CD4-positive, alpha-beta T cell treated with Interleukin-17A for 4 hours (primary cell): Measurements from ENCODE around the gene CIART.
"Not testable (repeated sequence)": the region's sequence is repeated elsewhere in the genome, so short reads cannot be mapped to it uniquely, and the experiment has no call there.

Experiments used
- DNase-seq: peaks from one replicate; pipeline ENCODE4 v3.0.0-alpha.2; 2020; ENCODE audit warnings: mixed read lengths

The CIART gene, protein sequence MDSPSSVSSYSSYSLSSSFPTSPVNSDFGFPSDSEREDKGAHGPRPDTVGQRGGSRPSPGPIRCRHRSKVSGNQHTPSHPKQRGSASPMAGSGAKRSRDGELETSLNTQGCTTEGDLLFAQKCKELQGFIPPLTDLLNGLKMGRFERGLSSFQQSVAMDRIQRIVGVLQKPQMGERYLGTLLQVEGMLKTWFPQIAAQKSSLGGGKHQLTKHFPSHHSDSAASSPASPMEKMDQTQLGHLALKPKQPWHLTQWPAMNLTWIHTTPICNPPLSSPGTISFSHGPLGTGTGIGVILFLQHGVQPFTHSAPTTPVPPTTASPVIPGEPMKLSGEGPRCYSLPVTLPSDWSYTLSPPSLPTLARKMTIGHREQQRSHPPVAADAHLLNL

DNA sequence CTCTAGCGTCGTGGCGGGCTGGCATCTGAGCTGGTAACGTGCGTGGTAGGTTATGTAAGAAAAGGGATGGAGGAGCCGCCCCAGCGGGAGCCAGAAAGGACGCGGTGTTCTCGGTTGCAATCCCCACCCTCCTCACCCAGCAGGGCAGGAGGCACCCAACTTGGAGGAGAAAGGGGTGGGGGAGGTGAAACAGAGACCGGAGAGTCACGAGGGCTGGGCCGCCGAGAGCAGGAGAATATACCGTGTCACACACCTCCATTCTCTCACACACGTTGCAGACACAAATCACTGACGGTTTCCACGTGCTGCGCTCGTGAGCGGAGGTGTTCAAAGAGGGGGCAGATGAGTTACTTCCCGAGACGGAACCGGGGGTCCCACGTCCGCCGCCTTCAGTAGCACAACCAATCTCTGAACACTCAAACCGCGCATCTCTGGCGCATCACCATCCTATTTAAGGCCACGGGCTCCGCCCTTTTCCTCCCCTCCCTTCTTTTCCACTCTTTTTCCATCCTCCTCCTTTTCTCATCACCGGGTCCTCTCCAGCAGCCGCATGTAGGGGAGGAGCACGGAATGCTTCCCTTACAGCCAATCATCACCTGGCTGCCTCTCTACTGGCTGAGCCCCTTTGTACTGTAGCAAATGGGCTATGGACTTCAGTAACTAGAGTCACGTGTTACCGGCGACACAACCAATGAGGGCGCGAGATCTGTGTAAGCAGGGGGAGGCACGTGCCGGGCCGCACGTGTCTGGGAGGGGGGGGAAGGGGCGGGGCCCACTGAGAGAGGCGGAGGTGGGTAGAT, at the start of gene CIART:
TSS of gene CIART (plus strand) at position 797 of the 800 bp plus-strand sequence. CDS start 714 bp downstream, outside the sequence.
- DNase-seq = peak; percentile 86

DNA sequence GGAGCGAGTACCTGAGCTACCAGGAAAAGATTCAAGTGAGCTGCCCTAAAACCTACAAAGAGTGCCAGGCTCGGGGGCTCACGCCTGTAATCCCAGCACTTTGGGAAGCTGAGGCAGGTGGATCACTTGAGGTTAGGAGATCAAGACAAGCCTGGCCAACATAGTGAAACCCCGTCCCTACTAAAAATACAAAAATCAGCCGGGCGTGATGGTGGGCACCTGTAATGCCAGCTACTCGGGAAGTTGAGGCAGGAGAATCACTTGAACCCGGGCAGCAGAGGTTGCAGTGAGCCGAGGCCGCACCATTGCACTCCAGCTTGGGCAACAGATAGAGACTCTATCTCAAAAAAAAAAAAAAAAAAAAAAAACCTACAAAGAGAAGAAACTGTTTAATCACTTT, 49.4 kb upstream of the CIART start:
- not testable (repeated sequence) for DNase-seq

DNA sequence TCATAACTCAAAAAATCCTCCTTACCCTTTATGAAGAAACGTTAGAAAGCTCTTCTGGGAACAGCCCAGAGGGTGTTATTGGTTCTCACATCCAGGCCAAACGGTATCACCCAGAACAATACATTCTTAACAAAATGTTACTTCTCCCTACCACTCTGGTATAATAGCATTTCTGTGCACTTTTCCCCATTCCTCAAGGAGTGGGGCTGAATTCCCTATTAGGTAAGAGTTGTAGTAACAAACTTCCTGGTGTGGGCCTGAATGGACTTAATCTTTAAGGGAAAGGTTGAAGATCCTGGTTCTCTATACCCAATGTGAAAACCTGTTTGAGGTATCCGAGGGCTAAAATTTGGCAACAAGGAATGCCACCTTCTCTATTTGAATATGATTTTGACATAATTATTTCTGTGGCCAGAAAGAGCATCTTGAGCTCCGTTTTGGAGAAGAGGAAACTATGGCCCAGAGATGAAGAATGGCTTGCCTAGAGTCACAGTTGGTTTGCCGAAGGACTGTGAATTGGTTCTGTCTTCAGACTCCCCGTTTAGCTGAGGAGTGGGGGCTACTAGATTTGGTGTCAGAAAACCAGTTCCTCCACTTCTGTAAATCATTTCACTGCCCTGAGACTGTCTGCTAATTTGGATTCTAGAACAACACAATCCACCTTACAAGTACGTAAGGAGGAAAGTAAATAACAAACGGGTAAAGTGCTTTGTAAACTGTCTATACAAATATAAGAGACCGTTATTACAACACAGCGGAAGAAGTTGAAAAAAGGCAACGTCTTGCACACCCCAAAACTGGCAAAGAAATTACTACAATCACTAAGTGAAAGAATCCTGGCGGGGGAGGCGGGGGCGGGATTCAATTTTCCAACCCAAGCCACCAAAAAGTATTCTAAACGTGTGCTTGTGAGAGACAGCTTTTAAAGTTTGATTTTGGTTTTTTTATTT, 48.7 kb upstream of the CIART start:
- peak; percentile 19 for DNase-seq

DNA sequence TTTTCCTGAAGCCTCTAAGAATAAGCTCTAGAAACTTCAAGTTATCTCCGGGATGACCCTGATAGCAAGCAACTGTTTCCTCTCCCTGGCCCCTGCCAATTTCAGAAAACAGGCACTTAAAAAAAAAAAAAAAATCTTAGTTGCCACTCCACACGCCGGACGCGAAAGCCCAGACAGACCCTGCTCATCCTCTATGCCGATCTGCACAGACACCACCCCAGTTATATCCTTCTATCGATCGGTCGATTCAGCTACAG, 48.1 kb upstream of the CIART start:
- DNase-seq = no peak

DNA sequence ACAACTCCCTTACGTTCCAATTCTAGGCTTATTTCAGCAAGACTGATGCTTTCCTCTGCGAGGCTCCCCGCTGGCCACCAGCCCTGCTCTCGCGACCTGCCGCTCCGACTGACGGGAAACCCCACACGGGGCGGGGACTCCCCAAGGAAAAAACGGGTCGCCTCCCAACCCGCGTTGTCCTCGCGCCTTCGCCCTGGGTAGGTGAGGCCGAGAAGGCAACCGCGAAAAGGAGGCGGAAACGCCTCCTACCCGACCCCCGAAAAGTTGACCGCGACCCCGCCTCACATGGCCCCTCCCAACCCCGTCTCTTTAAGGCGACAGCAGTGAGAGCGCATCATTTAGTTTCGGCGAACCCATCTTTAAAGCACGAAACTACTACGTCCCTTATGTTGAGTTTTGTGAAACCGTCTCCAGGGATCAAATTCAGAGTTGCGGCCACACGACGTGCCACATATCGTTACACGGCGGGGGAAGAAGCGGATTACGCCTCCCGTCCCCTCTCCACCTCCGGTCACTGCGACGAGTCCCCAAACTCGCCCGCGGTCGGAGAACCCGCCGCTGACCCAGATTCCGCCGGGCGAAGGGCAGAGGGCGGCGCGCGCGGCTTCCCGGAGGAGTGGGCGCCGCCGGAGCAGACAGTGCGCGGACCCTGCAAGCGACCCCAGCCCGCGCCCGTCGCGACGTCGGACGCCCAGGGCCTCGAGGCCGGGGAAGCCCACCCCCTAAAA, 47.6 kb upstream of the CIART start:
- peak; percentile 83 for DNase-seq

DNA sequence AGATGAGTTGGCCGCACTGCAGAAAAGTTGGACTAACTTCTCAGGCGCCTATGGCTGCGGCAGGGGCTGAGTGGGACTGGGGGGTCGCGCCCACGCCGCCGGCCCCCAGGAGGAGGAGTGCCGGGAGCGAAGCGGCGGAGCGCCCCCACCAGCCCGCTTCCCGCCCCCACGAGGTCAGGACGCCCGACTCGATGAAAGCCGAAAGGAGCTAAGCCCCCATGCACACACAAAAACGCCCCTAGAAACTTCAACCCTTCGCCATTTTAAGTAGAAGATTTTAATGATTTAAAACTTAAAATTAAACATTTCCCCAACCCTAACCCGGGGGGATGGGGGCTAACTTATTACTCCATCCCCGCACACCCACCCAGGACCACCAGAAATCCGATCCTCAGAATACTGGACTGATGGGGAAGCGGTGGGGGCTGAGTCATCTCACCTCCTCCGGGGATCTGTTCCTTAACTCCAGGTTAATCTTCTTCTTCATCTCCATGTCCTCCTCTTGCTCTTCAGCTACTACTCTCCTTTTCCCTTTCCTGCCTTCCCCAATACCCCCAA, 47.0 kb upstream of the CIART start:
- peak; percentile 44 for DNase-seq

DNA sequence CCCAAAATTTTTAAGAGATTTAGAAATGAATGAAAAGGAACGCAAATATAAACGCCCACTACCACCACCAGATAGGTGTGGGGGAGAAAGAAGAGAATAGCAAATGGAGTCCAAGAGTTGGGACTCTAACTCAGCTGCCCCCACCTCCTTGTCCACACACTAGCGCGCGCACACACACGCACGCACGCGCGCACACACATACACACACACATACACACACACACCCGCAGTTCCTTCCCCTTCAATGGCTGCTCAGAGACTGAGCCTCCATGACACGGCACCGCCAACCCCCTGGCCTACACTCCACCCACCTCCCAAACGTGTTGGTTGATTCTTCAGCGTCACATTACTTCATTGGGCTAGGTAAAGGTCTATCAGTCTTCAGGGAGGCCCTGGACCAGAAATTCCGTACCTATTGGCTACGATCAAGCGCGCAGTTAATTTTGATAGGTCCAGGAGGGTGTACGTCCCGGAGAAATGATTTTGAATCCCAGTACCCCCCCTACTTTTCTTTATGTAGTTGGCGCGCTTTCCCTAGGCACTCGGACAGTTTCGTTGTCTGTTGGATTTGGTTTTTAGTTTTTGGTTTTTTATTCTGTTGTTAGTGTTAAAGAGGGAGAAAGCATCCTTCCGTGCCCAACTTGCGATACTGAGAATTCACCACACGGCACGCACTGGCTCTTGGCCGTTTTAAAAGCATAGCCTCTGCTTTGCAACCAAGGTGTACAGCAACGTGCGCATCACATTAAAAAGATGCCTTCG, 46.3 kb upstream of the CIART start, which contains the start of gene ANP32E:
TSS of gene ANP32E (minus strand) at position 261 of the 762 bp plus-strand sequence. CDS start 326 bp downstream, outside the sequence.
- peak; percentile 94 for DNase-seq

DNA sequence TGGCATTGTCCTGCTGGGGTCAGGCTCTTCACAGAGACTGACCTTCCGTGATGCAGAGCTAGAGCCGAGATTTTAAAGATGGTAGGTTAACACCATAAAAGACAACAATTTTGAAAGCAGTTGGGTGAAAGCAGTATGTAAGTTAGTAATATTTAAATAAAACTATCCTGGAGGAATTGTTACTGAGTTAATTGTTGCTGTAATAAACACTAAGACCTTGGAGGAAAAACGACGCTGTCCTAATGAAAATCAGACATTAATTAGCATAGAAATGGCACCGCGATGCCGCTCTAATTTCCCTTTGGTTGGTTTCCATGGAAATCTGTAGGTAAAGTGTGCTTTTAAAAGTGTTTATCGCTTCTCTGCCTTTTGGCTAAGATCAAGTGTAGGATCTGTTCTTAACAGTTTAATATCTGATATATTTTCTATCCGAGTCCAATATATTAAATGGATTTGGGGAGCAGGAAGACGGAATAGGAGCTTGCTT, 45.7 kb upstream of the CIART start:
- DNase-seq = no peak

DNA sequence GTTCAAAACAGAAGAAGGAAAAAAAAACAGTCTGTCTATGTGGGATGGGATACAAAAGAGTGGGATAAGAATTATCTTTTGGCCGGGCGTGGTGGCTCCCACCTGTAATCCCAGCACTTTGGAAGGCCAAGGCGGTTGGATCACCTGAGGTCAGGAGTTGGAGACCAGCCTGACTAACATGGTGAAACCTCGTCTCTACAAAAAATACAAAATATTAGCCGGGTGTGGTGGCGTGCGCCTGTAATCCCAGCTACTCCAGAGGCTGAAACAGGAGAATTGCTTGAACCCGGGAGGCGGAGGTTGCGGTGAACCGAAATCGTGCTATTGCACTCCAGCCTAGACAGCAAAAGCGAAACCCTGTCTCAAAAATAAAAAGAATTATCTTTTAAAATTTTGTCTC, 45.2 kb upstream of the CIART start:
- DNase-seq = not testable (repeated sequence)

DNA sequence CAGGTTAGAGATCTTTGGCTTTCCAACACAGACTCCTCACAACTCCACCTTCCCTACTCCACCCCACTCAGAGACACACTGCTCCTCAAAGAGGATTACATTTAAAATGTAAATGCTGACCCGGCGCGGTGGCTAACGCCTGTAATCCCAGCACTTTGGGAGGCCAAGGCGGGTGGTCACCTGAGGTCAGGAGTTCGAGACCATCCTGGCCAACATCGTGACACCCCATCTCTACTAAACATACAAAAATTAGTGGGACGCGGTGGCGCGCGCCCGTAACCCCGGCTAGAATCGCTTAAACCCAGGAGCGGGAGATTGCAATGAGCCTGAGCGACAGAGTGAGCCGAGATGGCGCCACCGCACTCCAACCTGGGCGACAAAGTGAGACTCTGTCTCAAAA, 44.6 kb upstream of the CIART start:
- DNase-seq = no peak

DNA sequence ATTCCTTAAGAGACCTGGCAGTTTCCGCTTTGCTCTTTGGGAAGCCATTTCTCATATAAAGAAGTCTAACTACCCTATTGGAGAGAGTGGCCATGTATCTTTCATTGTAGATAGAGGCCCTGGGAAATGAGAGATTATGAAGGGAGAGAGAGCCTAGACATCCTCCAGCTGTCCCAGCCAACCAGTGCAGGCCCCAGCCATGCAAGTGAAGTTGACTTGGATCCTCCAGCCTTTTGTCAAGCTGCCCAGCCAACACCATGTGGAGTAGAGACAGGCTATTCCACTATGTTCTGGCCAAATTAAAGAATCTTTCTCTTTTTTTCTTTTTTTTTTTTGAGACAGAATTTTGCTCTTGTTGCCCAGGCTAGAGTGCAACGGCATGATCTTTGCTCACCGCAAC, 39.4 kb upstream of the CIART start:
- DNase-seq = no peak

DNA sequence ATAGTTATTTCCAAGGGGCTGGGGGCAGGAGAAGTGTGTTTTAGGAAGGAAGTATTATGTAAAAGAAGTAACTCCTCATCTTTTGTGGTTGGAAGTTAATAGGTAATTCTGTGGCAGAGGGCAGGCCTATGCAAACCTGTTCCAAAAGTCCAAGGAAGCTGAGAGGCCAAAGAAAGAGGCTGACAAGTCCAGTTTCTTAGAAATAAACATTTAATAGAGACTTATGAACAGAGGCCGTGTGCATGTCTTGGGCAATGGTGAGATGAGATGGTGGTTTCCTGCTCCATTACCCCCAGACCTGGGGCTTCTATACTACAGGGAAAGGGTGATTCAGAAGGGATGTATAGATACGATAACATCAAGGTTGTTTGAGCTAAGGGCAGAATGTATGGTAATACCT, 32.4 kb upstream of the CIART start:
- DNase-seq = no peak

DNA sequence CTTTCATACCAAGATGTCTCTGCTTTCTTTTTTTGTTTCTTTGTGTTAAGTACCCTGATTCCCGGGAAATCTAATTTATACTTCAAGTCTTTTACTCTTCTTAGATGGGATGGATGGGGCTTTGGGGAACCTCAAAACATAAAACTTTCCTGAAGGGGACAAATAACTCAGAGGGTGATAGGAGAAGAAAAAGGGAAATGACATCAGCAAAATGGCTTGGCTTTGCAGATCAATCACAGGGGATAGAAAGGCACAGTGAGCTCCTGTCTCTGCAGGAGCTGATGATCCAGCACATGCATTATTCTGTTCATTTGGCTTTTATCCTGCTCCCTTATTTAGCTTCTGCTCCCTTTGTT, 26.2 kb upstream of the CIART start:
- no peak for DNase-seq

DNA sequence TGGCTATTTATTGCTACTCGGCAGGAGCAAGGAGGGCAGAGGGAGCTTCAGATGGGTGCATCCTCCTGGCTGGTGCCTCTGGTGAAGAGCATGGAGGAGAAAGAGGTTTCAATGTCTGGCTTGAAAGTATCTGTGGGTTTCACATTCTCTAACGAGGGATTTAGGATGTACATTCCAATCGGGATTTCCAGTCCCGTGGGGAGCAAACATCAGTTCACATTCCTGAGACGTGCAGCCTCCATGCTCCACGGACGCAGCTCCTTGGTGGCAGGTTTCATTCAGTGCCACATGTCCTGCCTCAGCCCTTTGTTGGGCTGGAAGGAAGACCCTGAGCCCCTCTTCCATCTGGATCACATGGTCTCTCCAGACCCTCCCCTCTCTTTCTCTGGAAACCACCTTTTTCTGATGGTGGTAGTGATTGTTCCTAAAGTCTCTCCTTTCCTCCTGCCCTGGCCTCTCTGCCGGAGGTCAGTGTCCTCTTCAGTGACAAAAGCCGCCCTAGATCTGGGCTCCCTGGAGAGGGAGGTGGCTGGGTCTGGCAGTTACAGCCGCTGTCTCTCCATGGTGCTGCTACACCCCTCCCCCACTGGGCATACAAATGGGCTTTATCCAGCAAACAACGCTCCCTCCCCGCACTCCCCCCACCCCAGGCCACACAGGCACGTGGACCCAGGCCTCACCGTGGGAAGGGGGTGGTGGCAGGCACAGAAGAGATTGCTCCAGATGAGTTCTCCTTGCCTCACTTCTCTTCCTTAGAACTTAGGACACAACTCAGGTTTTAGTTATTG, 25.6 kb upstream of the CIART start:
- no peak for DNase-seq

DNA sequence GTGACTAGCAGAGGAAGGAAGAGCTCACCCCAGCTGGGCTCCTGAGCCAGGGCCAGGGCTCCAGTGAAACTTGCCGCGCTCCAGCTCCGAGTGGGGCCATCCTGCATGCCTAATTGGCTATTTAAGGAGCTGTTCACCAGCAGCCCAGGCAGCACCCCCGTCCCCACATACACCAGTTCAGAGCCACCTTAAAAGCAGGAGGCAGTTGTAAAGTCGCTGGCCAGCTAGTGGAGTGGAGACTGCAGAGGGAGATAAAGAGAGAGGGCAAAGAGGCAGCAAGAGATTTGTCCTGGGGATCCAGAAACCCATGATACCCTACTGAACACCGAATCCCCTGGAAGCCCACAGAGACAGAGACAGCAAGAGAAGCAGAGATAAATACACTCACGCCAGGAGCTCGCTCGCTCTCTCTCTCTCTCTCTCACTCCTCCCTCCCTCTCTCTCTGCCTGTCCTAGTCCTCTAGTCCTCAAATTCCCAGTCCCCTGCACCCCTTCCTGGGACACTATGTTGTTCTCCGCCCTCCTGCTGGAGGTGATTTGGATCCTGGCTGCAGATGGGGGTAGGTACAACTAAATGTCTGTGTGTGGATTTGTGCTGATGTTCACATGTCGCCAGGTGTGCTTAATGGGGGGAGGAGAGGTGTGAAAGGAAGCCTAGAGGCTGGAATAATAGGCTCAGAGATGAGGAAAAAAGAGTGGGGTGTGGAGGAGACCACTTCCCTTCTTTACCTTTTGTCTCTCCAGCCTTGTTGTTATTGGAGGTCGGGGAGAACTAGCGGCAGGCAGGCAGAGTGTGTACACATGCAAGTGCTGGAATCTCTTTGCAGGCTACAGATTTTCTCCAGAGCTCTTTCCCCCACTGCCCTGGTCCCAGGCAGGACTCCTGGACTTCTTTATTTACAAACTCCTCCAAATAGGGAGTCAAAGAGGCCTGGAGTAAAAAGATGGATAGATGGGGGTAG, 24.4 kb upstream of the CIART start, which contains the start of gene CA14:
TSS of gene CA14 (plus strand) at position 151 of the 962 bp plus-strand sequence. CDS start at position 506, 355 bp downstream.
- DNase-seq = no peak

DNA sequence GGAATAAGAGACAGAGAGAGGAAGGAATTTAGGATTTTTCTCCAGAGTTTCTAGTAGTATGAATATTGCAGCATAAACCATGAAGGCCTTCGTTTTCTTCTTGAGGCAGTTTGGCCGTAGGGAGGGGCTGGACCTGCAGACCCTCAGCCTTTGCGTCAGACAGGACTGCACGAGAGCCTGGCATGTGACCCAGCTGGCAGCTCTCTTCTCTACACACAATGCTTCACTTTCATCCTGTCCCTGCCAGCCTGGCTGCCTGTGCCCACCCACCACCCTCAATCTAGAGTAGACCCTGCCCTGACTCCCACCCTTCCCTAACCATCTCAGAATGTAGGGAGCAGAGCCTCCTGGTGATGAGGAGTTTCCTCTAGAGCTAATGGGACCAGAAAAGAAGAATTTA, 23.1 kb upstream of the CIART start:
- DNase-seq = no peak

DNA sequence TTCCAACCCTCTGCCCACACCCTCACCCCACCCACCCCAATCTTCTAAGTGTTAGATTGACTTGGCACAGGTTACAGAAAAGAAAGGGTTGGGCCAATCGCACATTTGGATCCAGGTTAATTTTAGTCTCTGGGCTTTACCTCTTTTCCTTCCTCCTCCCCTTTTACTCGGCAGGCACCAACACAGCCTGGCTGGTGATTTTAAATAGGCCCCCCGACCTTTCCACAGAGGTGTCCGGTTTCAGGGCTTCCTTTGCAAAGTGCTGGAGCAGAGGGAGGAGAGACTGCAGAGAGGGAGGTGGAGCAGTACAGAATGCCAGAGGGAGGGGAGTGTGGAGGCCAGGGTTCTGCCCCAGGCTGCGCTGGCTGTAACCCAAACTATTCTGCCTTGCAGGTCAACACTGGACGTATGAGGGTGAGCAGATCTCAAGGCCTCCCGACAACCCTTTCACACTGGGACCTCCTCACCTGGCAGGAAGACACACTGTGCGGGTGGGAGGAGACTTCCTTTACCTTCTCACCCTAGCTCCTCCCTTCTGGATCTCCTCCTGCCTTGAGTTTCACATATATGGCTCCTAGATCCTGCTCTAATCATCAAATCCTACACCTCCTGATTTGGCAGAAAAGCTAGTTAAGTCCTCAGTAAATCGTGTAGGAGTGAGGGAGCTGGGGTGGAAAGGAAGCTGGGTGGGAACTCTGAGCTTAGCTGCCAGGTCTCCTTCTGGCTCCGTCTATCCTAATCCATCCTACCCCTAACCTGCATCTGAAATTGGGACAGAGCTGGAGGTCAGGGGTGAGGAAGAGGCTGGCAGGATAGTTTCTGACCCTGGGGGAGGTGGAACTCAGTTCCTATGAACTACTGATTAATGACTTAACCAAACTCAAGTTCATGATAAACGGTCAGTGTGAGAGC, 22.3 kb upstream of the CIART start:
- no peak for DNase-seq

DNA sequence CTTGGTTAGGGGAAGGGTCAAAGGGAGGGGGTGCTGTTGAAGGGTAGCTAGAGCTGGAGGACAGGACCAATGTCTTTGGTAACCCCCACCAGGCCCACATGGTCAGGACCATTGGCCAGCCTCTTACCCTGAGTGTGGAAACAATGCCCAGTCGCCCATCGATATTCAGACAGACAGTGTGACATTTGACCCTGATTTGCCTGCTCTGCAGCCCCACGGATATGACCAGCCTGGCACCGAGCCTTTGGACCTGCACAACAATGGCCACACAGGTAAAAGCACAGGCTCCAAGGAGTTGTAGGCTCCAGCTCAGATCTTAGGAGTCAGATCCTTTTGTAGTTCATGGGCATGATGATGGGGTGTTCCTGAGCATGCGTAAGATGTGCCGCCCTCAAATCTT, 21.0 kb upstream of the CIART start:
- no peak for DNase-seq
